ENCODE results near the gene SGSM2.

SGSM2 gene

GRCh38 chr17:2393174-2393953, 56.1 kb downstream of the SGSM2 start:
- peaks cover 55% of the 10 kb centered on the region for H3K4me1 ChIP-seq (ENCODE audit: control insufficient read depth, low read length)
- H3K9me3 ChIP-seq (ENCODE audit: control insufficient read depth, insufficient read depth, low read length), result no peaks in the 10 kb centered on the region
- peaks cover 6% of the 10 kb centered on the region for H3F3A ChIP-seq (ENCODE audit: control insufficient read depth, insufficient read depth)
- H3K36me3 ChIP-seq (ENCODE audit: control insufficient read depth, low read length), result peaks cover 16% of the 10 kb centered on the region
- H3K27me3 ChIP-seq (ENCODE audit: control insufficient read depth, low read length), result no peaks in the 10 kb centered on the region
- H3K9me2 ChIP-seq (replicated peaks; ENCODE audit: control insufficient read depth, low read length), result no peaks in the 10 kb centered on the region
- peak overlapping the region; percentile 79 for H3K4me3 ChIP-seq (ENCODE audit: low read length)
- no peak for TF ChIP-seq CTCF (IDR thresholded peaks at IDR 0.05; ENCODE audit: low read depth, low read length, poor library complexity, severe bottlenecking)
- no peak for TF ChIP-seq EZH2phosphoT487 (IDR thresholded peaks at IDR 0.05; ENCODE audit: borderline replicate concordance, low read length)
- peaks cover 66% of the 10 kb centered on the region for H3K79me2 ChIP-seq (ENCODE audit: control insufficient read depth, low read length)
- peak overlapping the region; percentile 88 for H3K4me2 ChIP-seq (ENCODE audit: low read length)
- peak overlapping the region; percentile 92 for H3K27ac ChIP-seq (ENCODE audit: low read depth, low read length)
- H4K20me1 ChIP-seq (ENCODE audit: control insufficient read depth, insufficient read depth, low read depth, low read length), result no peaks in the 10 kb centered on the region; the same call in 1 of the 2 replicates

GRCh38 chr17:2393954-2394749, 56.9 kb downstream of the SGSM2 start:
- Histone ChIP-seq H4K20me1 (ENCODE audit: control insufficient read depth, insufficient read depth, low read depth, low read length) (no peaks in the 10 kb centered on the region; the same call in 1 of the 2 replicates), H3K4me3 (ENCODE audit: low read length) (peak overlapping the region; percentile 74), H3K79me2 (ENCODE audit: control insufficient read depth, low read length) (peaks cover 73% of the 10 kb centered on the region), H3K36me3 (ENCODE audit: control insufficient read depth, low read length) (peaks cover 16% of the 10 kb centered on the region), H3K9me2 (replicated peaks; ENCODE audit: control insufficient read depth, low read length) (no peaks in the 10 kb centered on the region), H3K4me1 (ENCODE audit: control insufficient read depth, low read length) (peaks cover 62% of the 10 kb centered on the region), H3K27ac (ENCODE audit: low read depth, low read length) (peak overlapping the region; percentile 42), H3K27me3 (ENCODE audit: control insufficient read depth, low read length) (no peaks in the 10 kb centered on the region), H3K9me3 (ENCODE audit: control insufficient read depth, insufficient read depth, low read length) (no peaks in the 10 kb centered on the region), H3K4me2 (ENCODE audit: low read length) (peak overlapping the region; percentile 83), H3F3A (ENCODE audit: control insufficient read depth, insufficient read depth) (peaks cover 6% of the 10 kb centered on the region)
- no peak for TF ChIP-seq CTCF (IDR thresholded peaks at IDR 0.05; ENCODE audit: low read depth, low read length, poor library complexity, severe bottlenecking)

GRCh38 chr17:2394775-2395201, 57.5 kb downstream of the SGSM2 start:
- Histone ChIP-seq H3K27me3 (ENCODE audit: control insufficient read depth, low read length) (no peaks in the 10 kb centered on the region), H3F3A (ENCODE audit: control insufficient read depth, insufficient read depth) (peaks cover 6% of the 10 kb centered on the region), H3K4me2 (ENCODE audit: low read length) (peak overlapping the region; percentile 83), H3K9me3 (ENCODE audit: control insufficient read depth, insufficient read depth, low read length) (no peaks in the 10 kb centered on the region), H3K4me3 (ENCODE audit: low read length) (peak overlapping the region; percentile 74; the same call in 1 of the 2 replicates), H3K36me3 (ENCODE audit: control insufficient read depth, low read length) (peaks cover 14% of the 10 kb centered on the region), H3K27ac (ENCODE audit: low read depth, low read length) (no peak overlapping the region), H3K9me2 (replicated peaks; ENCODE audit: control insufficient read depth, low read length) (no peaks in the 10 kb centered on the region), H3K4me1 (ENCODE audit: control insufficient read depth, low read length) (peaks cover 65% of the 10 kb centered on the region), H4K20me1 (ENCODE audit: control insufficient read depth, insufficient read depth, low read depth, low read length) (no peaks in the 10 kb centered on the region; the same call in 1 of the 2 replicates), H3K79me2 (ENCODE audit: control insufficient read depth, low read length) (peaks cover 72% of the 10 kb centered on the region)
- no peak for TF ChIP-seq CTCF (IDR thresholded peaks at IDR 0.05; ENCODE audit: low read depth, low read length, poor library complexity, severe bottlenecking)
- no peak for TF ChIP-seq EZH2phosphoT487 (IDR thresholded peaks at IDR 0.05; ENCODE audit: borderline replicate concordance, low read length)
